A549 (cell line): ENCODE results near the gene CEP63. TPM values are rescaled to one million over a fixed set of nuclear protein-coding genes. Genes with fewer than 3 reads are reported as not detected.

Experiments
- ATAC-seq, 2 experiments: fragments of 200-7000 bp in 1 of 2; fragments of >200 bp in 1 of 2; cut with Nextera tagmentation in 1 of 2; cut with Tn5 transposase in 1 of 2; 3 replicates each; pipeline versions ENCODE4 v1.8.0 to v1.9.1; 2018 to 2020; ENCODE audit warnings: mild to moderate bottlenecking in 1 of 2, moderate library complexity in 1 of 2
- CTCF ChIA-PET: fragments of 300-600 bp; sonication (Branson Sonifier 250); formaldehyde crosslinking; extraction: SDS; loops from one replicate; lab custom pipeline; 2021; ENCODE audit warnings: antibody characterized with exemption, inconsistent platforms; lab: Yijun Ruan, JAX
- POLR2A ChIA-PET: fragments of 350-600 bp; formaldehyde crosslinking; extraction: SDS; loops from one replicate; lab custom pipeline; 2021; ENCODE audit warnings: antibody characterized with exemption, inconsistent platforms; lab: Yijun Ruan, JAX
- DNase-seq, 2 experiments: peaks; one replicate each; pipeline versions ENCODE4 v3.0.0 to v3.0.0-alpha.2; 2011 to 2016; ENCODE audit warnings: low read depth in 1 of 2, low spot score in 1 of 2
- FAIRE-seq: peaks from 2 replicates; lab custom pipeline; 2011; peaks lifted over from hg19 to GRCh38; lab: Jason Lieb, UNC
- H3K27ac ChIP-seq, 2 experiments: fragments of >200 bp; sonication (Bioruptor Twin); formaldehyde crosslinking; 3 replicates each; pipeline ENCODE4 v1.5.1; 2016 to 2017
- H3K4me1 ChIP-seq: fragments of >200 bp; sonication (Bioruptor Twin); formaldehyde crosslinking; 3 replicates; pipeline ENCODE4 v1.6.1; 2016
- H3K4me2 ChIP-seq: fragments of >200 bp; sonication (Bioruptor Twin); formaldehyde crosslinking; 3 replicates; pipeline ENCODE4 v1.6.1; 2016
- H3K4me3 ChIP-seq: fragments of >200 bp; sonication (Bioruptor Twin); formaldehyde crosslinking; 3 replicates; pipeline ENCODE4 v1.5.1; 2016
- H3K9me3 ChIP-seq: fragments of >200 bp; sonication (Bioruptor Twin); formaldehyde crosslinking; 3 replicates; pipeline ENCODE4 v1.6.1; 2016
- BHLHE40 ChIP-seq: IDR thresholded peaks from 2 replicates; pipeline ENCODE4 v1.6.1; 2012; ENCODE audit warnings: low read depth, low read length, inconsistent platforms
- CHD2 ChIP-seq: fragments of 150-350 bp; IDR thresholded peaks from 2 replicates; pipeline ENCODE4 v1.6.1; 2014; ENCODE audit warnings: low read length; ENCODE audit not compliant: partially characterized antibody
- CHD4 ChIP-seq: fragments of 200-600 bp; sonication (generic); IDR thresholded peaks from 2 replicates; pipeline ENCODE4 v1.6.1; 2016; ENCODE audit warnings: antibody characterized with exemption, mild to moderate bottlenecking, borderline replicate concordance
- EP300 ChIP-seq, 2 experiments: fragments of >200 bp; sonication (Bioruptor Twin); formaldehyde crosslinking; IDR thresholded peaks; 2 replicates in 1 of 2; 3 replicates in 1 of 2; pipeline ENCODE4 v1.6.1; 2016 to 2017
- HEYL ChIP-seq: fragments of 250-450 bp; sonication (Bioruptor Pico); IDR thresholded peaks from 2 replicates; pipeline ENCODE4 v1.8.0; 2021; ENCODE audit warnings: mild to moderate bottlenecking, moderate library complexity
- HOXA7 ChIP-seq: fragments of 250-450 bp; sonication (Bioruptor Pico); IDR thresholded peaks from 2 replicates; pipeline ENCODE4 v1.5.0; 2020; ENCODE audit warnings: mild to moderate bottlenecking, moderate library complexity
- KDM1A ChIP-seq: fragments of 200-600 bp; sonication (generic); IDR thresholded peaks from 2 replicates; pipeline ENCODE4 v1.6.1; 2016; ENCODE audit warnings: low read depth, mild to moderate bottlenecking
- KDM5A ChIP-seq: fragments of 200-600 bp; sonication (generic); IDR thresholded peaks from 2 replicates; pipeline ENCODE4 v1.6.1; 2016; ENCODE audit warnings: antibody characterized with exemption, mild to moderate bottlenecking
- MAFK ChIP-seq: fragments of 450-650 bp; IDR thresholded peaks from 2 replicates; pipeline ENCODE4 v1.6.1; 2014; ENCODE audit not compliant: partially characterized antibody
- MAZ ChIP-seq: fragments of 150-350 bp; IDR thresholded peaks from 2 replicates; pipeline ENCODE4 v1.6.1; 2014; ENCODE audit warnings: antibody characterized with exemption, low read depth, low read length, borderline replicate concordance
- NFE2L2 ChIP-seq: fragments of 150-350 bp; conservative IDR thresholded peaks from 2 replicates; pipeline ENCODE4 v1.6.1; 2014; ENCODE audit warnings: low read length
- RAD21 ChIP-seq, 2 experiments: fragments of >200 bp in 1 of 2; sonication (Bioruptor Twin) in 1 of 2; formaldehyde crosslinking in 1 of 2; IDR thresholded peaks in 1 of 2; conservative IDR thresholded peaks in 1 of 2; 2 replicates in 1 of 2; 3 replicates in 1 of 2; pipeline ENCODE4 v1.6.1; 2012 to 2018; ENCODE audit warnings: inconsistent platforms in 1 of 2
- SMC3 ChIP-seq: fragments of >200 bp; sonication (Bioruptor Twin); formaldehyde crosslinking; IDR thresholded peaks from 3 replicates; pipeline ENCODE4 v1.6.1; 2018; ENCODE audit warnings: inconsistent platforms
- SREBF2 ChIP-seq: fragments of 450-650 bp; IDR thresholded peaks from 2 replicates; pipeline ENCODE4 v1.6.1; 2014; ENCODE audit warnings: mild to moderate bottlenecking, moderate library complexity
- TFCP2L1 ChIP-seq: fragments of 250-450 bp; sonication (Bioruptor Pico); IDR thresholded peaks from 2 replicates; pipeline ENCODE4 v1.5.0; 2021; ENCODE audit warnings: mild to moderate bottlenecking
- WGBS: methylation state at CpG from one replicate; pipeline ENCODE4 v1.1.6; 2017; ENCODE audit errors: missing lambda C conversion rate; 5-methylcytosine and 5-hydroxymethylcytosine counted together
- polyA plus RNA-seq, 4 experiments: library from polyadenylated mRNA; depleted of rRNA in 3 of 4; stranded (reverse); fragments of >200 nt; fragmentation: RNase III in 1 of 4; extraction: RNeasy Plus Mini Kit Qiagen cat#74134 plus additional on column Dnase treatment in 1 of 4; gene quantifications; 2 replicates in 3 of 4; 3 replicates in 1 of 4; pipeline ENCODE4 v1.2.3, GENCODE V29; 2011 to 2017
- TF ChIP-seq, protein P1 (sequence below): IDR thresholded peaks from 2 replicates; pipeline ENCODE4 v1.6.1; 2012; ENCODE audit warnings: low read depth, borderline replicate concordance
- TF ChIP-seq, protein P2 (sequence below): fragments of >200 bp; sonication (Bioruptor Twin); formaldehyde crosslinking; IDR thresholded peaks from 3 replicates; pipeline ENCODE4 v1.5.1; 2016
- TF ChIP-seq, protein P3 (sequence below): fragments of 250-450 bp; sonication (Bioruptor Pico); IDR thresholded peaks from 2 replicates; pipeline ENCODE4 v1.5.0; 2021; ENCODE audit warnings: mild to moderate bottlenecking, moderate library complexity, borderline replicate concordance
- TF ChIP-seq, protein P4 (sequence below): fragments of 150-350 bp; IDR thresholded peaks from 2 replicates; pipeline ENCODE4 v1.6.1; 2014; ENCODE audit warnings: low read depth, mild to moderate bottlenecking, low read length
- TF ChIP-seq, protein P5 (sequence below): fragments of >200 bp; sonication (Bioruptor Twin); formaldehyde crosslinking; IDR thresholded peaks from 2 replicates; pipeline ENCODE4 v1.6.1; 2016
- TF ChIP-seq, protein P6 (sequence below): IDR thresholded peaks from 2 replicates; pipeline ENCODE4 v1.6.1; 2012

CEP63 gene
- polyA plus RNA-seq, 2 of the 4 experiments (the other 2 are of a cell fraction): 17.4 to 24.0 TPM

DNA sequence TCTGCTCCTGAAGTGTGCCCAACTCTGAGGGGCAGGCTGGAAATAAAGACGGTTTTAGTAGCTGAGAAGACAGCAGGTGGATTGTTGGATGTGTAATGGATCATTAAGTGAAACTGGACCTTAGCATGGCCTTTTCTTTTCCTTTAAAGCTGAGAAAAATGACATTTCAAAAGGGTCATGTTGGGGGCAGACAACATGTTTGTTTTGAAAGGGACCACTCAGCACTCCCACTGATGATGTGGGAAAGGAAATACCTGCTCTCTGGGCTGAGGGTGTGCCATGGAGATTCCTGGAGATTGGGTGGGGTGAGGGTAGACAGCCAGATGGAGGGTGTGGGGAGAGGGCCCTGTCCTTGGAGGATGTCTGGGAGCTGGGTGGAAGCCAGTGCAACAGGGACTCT, 38.5 kb upstream of the CEP63 start:
- H3K9me3 ChIP-seq: 0 out of 3 replicates have a peak, but pooled peaks cover 2% of the 10 kb centered on the region
- TF ChIP-seq MAZ: no peak
- TF ChIP-seq KDM5A: no peak
- no peak for TF ChIP-seq KDM1A
- no peak for TF ChIP-seq CHD2
- H3K4me2 ChIP-seq: no peak overlapping the region
- FAIRE-seq (no peak), ATAC-seq (no peak), DNase-seq (no peak)
- CTCF ChIA-PET: interaction anchor here (0.6 to 1.4 kb wide), 3 partner anchors 26 to 145 kb away, joined by 3 read pairs; no protein-coding TSS in a partner anchor
- H3K27ac ChIP-seq: no peak overlapping the region
- 78% methylated on average over 1 of the region's 1 CpG for WGBS
- POLR2A ChIA-PET: no interaction called here
- no peaks in the 10 kb centered on the region for H3K4me1 ChIP-seq
- no peak overlapping the region for H3K4me3 ChIP-seq

DNA sequence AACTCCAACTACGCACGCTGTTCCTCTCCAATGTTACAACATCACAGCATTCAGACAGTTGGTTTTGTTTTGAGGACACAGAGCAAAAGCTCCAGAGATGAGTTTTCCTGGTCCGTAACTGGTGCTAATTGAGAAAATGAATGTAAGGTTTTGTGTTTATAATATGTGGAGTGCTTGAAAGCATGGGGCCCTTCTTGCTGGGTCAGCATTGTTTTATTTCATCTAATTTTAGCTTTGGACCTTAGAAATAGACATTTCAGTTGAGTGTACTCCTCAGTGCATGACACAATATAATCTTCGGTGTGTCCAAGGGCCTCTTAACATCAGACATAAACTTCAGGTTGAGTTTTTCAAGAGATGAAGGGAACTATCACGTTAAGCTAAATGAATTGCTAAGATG, 37.2 kb upstream of the CEP63 start:
- DNase-seq (no peak), ATAC-seq (no peak), FAIRE-seq (no peak)
- TF ChIP-seq MAFK: peak; percentile 44
- TF ChIP-seq SREBF2: no peak
- H3K4me1 ChIP-seq: no peaks in the 10 kb centered on the region
- ChIA-PET CTCF (interaction anchor here (1.0 to 2.3 kb wide), 9 partner anchors 9 to 202 kb away, joined by 3 to 9 read pairs (median 5); no protein-coding TSS in a partner anchor), POLR2A (no interaction called here)
- WGBS: 91% methylated on average over 5 of the region's 5 CpGs
- no peak overlapping the region for H3K27ac ChIP-seq
- H3K4me2 ChIP-seq: no peak overlapping the region
- H3K9me3 ChIP-seq: 0 out of 3 replicates have a peak, but pooled peaks cover 2% of the 10 kb centered on the region
- H3K4me3 ChIP-seq: no peak overlapping the region

DNA sequence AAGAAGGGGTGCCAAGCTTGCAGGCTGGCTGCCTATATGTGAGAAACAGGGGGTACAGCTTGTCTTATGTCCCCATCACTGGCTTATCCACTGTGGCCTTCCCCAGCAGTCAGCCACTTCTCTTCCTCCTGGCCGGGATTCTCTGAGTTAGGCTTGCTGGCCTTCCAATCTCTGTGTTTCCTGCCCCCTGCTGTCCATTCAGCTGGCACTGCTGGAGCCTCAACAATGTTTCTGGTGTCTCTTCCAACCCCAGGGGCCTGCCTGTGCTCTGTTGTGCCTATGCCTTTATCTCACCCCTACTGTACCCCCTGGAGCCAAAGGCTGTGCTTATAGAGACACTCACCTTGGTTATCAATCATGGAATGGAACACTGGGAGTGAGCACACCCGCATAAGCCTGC, 36.6 kb upstream of the CEP63 start:
- ATAC-seq: peak; percentile 66 to 88; a peak in 4 of 6 replicates
- CTCF ChIA-PET: interaction anchor here (1.0 to 2.3 kb wide), 9 partner anchors 10 to 91 kb away, joined by 3 to 9 read pairs (median 5); no protein-coding TSS in a partner anchor
- Histone ChIP-seq H3K27ac (peak overlapping the region in 1 of 2 experiments; percentile 48; a peak in 1 of 6 replicates), H3K9me3 (0 out of 3 replicates have a peak, but pooled peaks cover 2% of the 10 kb centered on the region), H3K4me2 (no peak overlapping the region)
- 0% methylated on average over 1 of the region's 2 CpGs for WGBS
- TF ChIP-seq SMC3 (peak; percentile 36; the same call in 2 of the 3 replicates), RAD21 (conservative IDR thresholded peaks at IDR 0.05 in 1 of 2, IDR thresholded peaks at IDR 0.05 in 1 of 2) (peak; percentile 36 to 62; a peak in 4 of 5 replicates)
- TF ChIP-seq, protein P1, sequence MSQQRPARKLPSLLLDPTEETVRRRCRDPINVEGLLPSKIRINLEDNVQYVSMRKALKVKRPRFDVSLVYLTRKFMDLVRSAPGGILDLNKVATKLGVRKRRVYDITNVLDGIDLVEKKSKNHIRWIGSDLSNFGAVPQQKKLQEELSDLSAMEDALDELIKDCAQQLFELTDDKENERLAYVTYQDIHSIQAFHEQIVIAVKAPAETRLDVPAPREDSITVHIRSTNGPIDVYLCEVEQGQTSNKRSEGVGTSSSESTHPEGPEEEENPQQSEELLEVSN: no peak
- TF ChIP-seq, protein P2, sequence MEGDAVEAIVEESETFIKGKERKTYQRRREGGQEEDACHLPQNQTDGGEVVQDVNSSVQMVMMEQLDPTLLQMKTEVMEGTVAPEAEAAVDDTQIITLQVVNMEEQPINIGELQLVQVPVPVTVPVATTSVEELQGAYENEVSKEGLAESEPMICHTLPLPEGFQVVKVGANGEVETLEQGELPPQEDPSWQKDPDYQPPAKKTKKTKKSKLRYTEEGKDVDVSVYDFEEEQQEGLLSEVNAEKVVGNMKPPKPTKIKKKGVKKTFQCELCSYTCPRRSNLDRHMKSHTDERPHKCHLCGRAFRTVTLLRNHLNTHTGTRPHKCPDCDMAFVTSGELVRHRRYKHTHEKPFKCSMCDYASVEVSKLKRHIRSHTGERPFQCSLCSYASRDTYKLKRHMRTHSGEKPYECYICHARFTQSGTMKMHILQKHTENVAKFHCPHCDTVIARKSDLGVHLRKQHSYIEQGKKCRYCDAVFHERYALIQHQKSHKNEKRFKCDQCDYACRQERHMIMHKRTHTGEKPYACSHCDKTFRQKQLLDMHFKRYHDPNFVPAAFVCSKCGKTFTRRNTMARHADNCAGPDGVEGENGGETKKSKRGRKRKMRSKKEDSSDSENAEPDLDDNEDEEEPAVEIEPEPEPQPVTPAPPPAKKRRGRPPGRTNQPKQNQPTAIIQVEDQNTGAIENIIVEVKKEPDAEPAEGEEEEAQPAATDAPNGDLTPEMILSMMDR: peak; percentile 21; the same call in 1 of the 3 replicates
- TF ChIP-seq, protein P3, sequence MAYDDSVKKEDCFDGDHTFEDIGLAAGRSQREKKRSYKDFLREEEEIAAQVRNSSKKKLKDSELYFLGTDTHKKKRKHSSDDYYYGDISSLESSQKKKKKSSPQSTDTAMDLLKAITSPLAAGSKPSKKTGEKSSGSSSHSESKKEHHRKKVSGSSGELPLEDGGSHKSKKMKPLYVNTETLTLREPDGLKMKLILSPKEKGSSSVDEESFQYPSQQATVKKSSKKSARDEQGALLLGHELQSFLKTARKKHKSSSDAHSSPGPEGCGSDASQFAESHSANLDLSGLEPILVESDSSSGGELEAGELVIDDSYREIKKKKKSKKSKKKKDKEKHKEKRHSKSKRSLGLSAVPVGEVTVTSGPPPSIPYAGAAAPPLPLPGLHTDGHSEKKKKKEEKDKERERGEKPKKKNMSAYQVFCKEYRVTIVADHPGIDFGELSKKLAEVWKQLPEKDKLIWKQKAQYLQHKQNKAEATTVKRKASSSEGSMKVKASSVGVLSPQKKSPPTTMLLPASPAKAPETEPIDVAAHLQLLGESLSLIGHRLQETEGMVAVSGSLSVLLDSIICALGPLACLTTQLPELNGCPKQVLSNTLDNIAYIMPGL: no peak
- TF ChIP-seq, all 56 proteins: peak for 3
- Histone ChIP-seq H3K4me3 (no peak overlapping the region), H3K4me1 (no peaks in the 10 kb centered on the region)
- DNase-seq (peak in 1 of 2 experiments; percentile 58), FAIRE-seq (no peak)
- POLR2A ChIA-PET: no interaction called here

DNA sequence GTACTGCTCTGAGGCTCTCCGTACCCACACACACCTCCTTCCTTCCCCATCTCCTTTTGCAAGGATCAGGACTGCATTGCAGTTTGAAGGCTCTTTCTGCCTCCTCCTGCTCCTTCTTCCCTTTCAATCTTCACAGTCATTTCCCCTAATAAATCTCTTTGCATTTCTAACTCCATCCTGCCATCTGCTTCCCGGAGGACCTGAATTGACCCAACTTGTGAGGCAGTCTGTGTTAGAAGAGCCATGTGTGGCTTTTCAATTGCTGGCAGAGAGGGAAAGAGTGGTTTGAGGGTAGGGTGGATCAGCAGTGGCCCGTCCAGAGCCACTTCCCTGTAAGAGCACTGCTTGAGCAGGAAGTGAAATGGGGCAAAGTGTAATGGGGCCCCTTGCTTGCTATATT, 35.9 kb upstream of the CEP63 start:
- no peaks in the 10 kb centered on the region for H3K4me1 ChIP-seq
- DNase-seq (no peak), FAIRE-seq (no peak), ATAC-seq (no peak)
- H3K4me2 ChIP-seq: no peak overlapping the region
- H3K27ac ChIP-seq: peak overlapping the region in 1 of 2 experiments; percentile 48; a peak in 1 of 6 replicates
- WGBS: 82% methylated on average over 3 of the region's 3 CpGs
- H3K4me3 ChIP-seq: no peak overlapping the region
- H3K9me3 ChIP-seq: 0 out of 3 replicates have a peak, but pooled peaks cover 2% of the 10 kb centered on the region
- CTCF ChIA-PET: interaction anchor here (1.3 to 2.3 kb wide), 6 partner anchors 10 to 86 kb away, joined by 3 to 9 read pairs (median 5); no protein-coding TSS in a partner anchor
- POLR2A ChIA-PET: no interaction called here
- no peak for TF ChIP-seq RAD21 (conservative IDR thresholded peaks at IDR 0.05 in 1 of 2, IDR thresholded peaks at IDR 0.05 in 1 of 2)
- TF ChIP-seq KDM5A: no peak
- TF ChIP-seq HEYL (CRISPR knock-in tag): no peak
- TF ChIP-seq MAFK: no peak
- no peak for TF ChIP-seq TFCP2L1
- TF ChIP-seq HOXA7 (CRISPR knock-in tag): no peak
- TF ChIP-seq BHLHE40: no peak
- TF ChIP-seq, protein P4, sequence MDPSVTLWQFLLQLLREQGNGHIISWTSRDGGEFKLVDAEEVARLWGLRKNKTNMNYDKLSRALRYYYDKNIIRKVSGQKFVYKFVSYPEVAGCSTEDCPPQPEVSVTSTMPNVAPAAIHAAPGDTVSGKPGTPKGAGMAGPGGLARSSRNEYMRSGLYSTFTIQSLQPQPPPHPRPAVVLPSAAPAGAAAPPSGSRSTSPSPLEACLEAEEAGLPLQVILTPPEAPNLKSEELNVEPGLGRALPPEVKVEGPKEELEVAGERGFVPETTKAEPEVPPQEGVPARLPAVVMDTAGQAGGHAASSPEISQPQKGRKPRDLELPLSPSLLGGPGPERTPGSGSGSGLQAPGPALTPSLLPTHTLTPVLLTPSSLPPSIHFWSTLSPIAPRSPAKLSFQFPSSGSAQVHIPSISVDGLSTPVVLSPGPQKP: no peak
- TF ChIP-seq MAZ: no peak
- TF ChIP-seq, protein P5, sequence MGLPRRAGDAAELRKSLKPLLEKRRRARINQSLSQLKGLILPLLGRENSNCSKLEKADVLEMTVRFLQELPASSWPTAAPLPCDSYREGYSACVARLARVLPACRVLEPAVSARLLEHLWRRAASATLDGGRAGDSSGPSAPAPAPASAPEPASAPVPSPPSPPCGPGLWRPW: no peak
- TF ChIP-seq, protein P6, sequence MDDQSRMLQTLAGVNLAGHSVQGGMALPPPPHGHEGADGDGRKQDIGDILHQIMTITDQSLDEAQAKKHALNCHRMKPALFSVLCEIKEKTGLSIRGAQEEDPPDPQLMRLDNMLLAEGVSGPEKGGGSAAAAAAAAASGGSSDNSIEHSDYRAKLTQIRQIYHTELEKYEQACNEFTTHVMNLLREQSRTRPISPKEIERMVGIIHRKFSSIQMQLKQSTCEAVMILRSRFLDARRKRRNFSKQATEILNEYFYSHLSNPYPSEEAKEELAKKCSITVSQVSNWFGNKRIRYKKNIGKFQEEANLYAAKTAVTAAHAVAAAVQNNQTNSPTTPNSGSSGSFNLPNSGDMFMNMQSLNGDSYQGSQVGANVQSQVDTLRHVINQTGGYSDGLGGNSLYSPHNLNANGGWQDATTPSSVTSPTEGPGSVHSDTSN: no peak
- no peak for TF ChIP-seq CHD4
- no peak for TF ChIP-seq EP300 (IDR thresholded peaks at IDR 0.05)
- TF ChIP-seq NFE2L2: no peak
